ENCODE data around the gene SPAG9.
"Not testable (repeated sequence)": the region's sequence is repeated elsewhere in the genome, so short reads cannot be mapped to it uniquely, and the experiment has no call there.

Gene SPAG9

GRCh38 chr17:51142597-51142996 is 21.9 kb upstream of the SPAG9 start:
- no peak for DNase-seq (ENCODE audit: low spot score)

- no peak for DNase-seq (ENCODE audit: low spot score)
Observed at GRCh38 chr17:51135956-51136355, 15.3 kb upstream of the SPAG9 start.

GRCh38 chr17:51133365-51133764 is 12.7 kb upstream of the SPAG9 start:
- DNase-seq (ENCODE audit: low spot score): no peak

- no peak for DNase-seq (ENCODE audit: low spot score)
Observed at GRCh38 chr17:51132964-51133319, 12.3 kb upstream of the SPAG9 start.

GRCh38 chr17:51128076-51128475 is 7.4 kb upstream of the SPAG9 start:
- no peak for DNase-seq (ENCODE audit: low spot score)

GRCh38 chr17:51124640-51125503 is 4.2 kb upstream of the SPAG9 start:
- DNase-seq (ENCODE audit: low spot score): no peak

- not testable (repeated sequence) for DNase-seq (ENCODE audit: low spot score)
Observed at GRCh38 chr17:51122473-51123115, 1.9 kb upstream of the SPAG9 start.

- DNase-seq (ENCODE audit: low spot score): peak; percentile 55
Observed at GRCh38 chr17:51121620-51122472, 1.2 kb upstream of the SPAG9 start.

- peak; percentile 39 for DNase-seq (ENCODE audit: low spot score)
Observed at GRCh38 chr17:51120357-51120738, 320 bp downstream of the SPAG9 start.

- peak; percentile 22 for DNase-seq (ENCODE audit: low spot score)
Observed at GRCh38 chr17:51119415-51120356, 982 bp downstream of the SPAG9 start.

GRCh38 chr17:51118330-51119195 is 2.1 kb downstream of the SPAG9 start:
- no peak for DNase-seq (ENCODE audit: low spot score)

- DNase-seq (ENCODE audit: low spot score): no peak
Observed at GRCh38 chr17:51115179-51115578, 5.5 kb downstream of the SPAG9 start.

- not testable (repeated sequence) for DNase-seq (ENCODE audit: low spot score)
Observed at GRCh38 chr17:51112303-51113222, 8.1 kb downstream of the SPAG9 start.

- no peak for DNase-seq (ENCODE audit: low spot score)
Observed at GRCh38 chr17:51107778-51108177, 12.9 kb downstream of the SPAG9 start.

- DNase-seq (ENCODE audit: low spot score): no peak
Observed at GRCh38 chr17:51103451-51103850, 17.2 kb downstream of the SPAG9 start.

GRCh38 chr17:51103050-51103449 is 17.6 kb downstream of the SPAG9 start:
- no peak for DNase-seq (ENCODE audit: low spot score)

GRCh38 chr17:51097708-51098446 is 22.8 kb downstream of the SPAG9 start:
- no peak for DNase-seq (ENCODE audit: low spot score)

- DNase-seq (ENCODE audit: low spot score): no peak
Observed at GRCh38 chr17:51091635-51092034, 29.0 kb downstream of the SPAG9 start.

- not testable (repeated sequence) for DNase-seq (ENCODE audit: low spot score)
Observed at GRCh38 chr17:51088868-51089267, 31.8 kb downstream of the SPAG9 start.
